Activated CD4-positive, alpha-beta memory T cell treated with anti-CD3 and anti-CD28 coated beads, Interleukin-2, amount 10 ng/mL, durations not matched to agents 7 days and 5 days (primary cell): ENCODE results near the gene PRKN. TPM values are rescaled to one million over a fixed set of nuclear protein-coding genes. Genes with fewer than 3 reads are reported as not detected.

Experiments used
- CTCF ChIA-PET: fragments of 350-600 bp; sonication (Branson Sonifier 250); formaldehyde crosslinking; loops from one replicate; lab custom pipeline; 2021; ENCODE audit warnings: antibody characterized with exemption, inconsistent platforms; lab: Charles Lee
- POLR2A ChIA-PET: fragments of 350-600 bp; sonication (Branson Sonifier 250); formaldehyde crosslinking; loops from one replicate; lab custom pipeline; 2021; ENCODE audit warnings: antibody characterized with exemption; lab: Charles Lee
- DNase-seq: peaks from one replicate; pipeline ENCODE4 v3.0.0-alpha.2; 2020
- H3K27ac Mint-ChIP-seq: one replicate; pipeline ENCODE4 v1.8.0; 2021; ENCODE audit warnings: mild to moderate bottlenecking, mixed read lengths
- H3K27me3 Mint-ChIP-seq: one replicate; pipeline ENCODE4 v1.8.0; 2021; ENCODE audit warnings: mixed read lengths
- H3K36me3 Mint-ChIP-seq: one replicate; pipeline ENCODE4 v1.8.0; 2021; ENCODE audit warnings: low read depth, mixed read lengths
- H3K4me1 Mint-ChIP-seq: one replicate; pipeline ENCODE4 v1.8.0; 2021; ENCODE audit warnings: mixed read lengths
- H3K4me3 Mint-ChIP-seq: one replicate; pipeline ENCODE4 v1.8.0; 2021; ENCODE audit warnings: mild to moderate bottlenecking, mixed read lengths
- H3K9me3 Mint-ChIP-seq: one replicate; pipeline ENCODE4 v1.8.0; 2021; ENCODE audit warnings: mixed read lengths
- total RNA-seq, 2 experiments: library from RNA; stranded (reverse); gene quantifications; one replicate each; pipeline ENCODE4 v1.2.3, GENCODE V29; 2021

PRKN gene
- total RNA-seq, 2 experiments from 2014 or later, result 0.13 to 0.43 TPM

DNA sequence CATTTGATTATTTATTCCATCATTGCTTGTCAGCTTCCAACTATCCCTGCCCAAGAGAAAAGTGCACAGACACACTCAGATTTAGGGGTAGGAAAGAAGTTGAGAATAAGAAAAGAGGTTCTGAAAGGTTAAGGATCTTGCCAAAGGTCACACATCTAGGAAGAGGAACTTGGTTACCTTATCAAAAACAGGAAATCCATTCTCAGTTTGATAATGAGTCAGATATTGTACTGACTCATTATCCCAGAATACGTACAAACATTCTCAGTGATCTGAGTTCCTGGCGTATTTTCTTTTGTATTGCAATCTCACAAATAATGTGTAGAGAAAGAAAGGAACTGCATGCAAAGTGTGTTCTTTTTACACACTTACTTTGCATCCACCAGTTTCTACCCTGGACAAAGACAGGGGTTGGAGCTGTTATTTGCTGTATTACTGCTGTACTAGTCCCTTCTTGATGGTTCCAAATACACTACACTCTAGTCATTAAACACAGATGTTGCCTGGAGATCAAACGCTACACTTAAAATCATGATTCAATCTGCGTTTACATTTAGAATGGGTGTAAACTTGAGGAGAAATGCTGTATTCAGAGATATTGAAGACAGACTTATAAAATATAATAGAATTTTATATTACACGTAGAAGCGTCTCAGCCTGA lies 545.7 kb downstream of the PRKN start:
- Mint-ChIP-seq H3K27ac (no peak overlapping the region), H3K4me1 (peaks cover 12% of the 10 kb centered on the region), H3K36me3 (no peaks in the 10 kb centered on the region), H3K27me3 (no peaks in the 10 kb centered on the region), H3K4me3 (no peak overlapping the region), H3K9me3 (peaks cover 4% of the 10 kb centered on the region)
- POLR2A ChIA-PET, result no interaction called here
- CTCF ChIA-PET, result no interaction called here
- no peak for DNase-seq

DNA sequence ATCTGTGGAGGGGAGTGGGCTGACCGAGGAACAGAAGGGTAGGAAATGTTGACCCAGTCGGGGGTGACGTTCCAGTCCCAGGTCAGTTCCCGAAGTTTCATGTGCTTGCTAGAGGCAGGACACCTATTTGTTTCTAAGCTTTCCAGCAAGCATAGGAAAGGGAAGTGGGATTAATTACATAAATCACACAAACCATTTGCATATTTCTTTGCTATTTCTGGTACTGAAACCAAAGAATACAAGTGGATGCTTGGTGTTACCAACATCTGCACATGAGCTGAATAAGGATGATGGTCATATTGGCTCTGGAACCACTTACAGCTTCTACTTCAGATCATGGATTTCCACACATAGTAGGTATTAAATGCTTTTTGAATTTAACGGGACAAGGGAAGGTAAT lies 546.5 kb downstream of the PRKN start:
- Mint-ChIP-seq H3K4me1 (peaks cover 12% of the 10 kb centered on the region), H3K36me3 (no peaks in the 10 kb centered on the region), H3K27ac (no peak overlapping the region), H3K4me3 (no peak overlapping the region), H3K9me3 (peaks cover 4% of the 10 kb centered on the region), H3K27me3 (no peaks in the 10 kb centered on the region)
- ChIA-PET CTCF (no interaction called here), POLR2A (no interaction called here)
- no peak for DNase-seq

DNA sequence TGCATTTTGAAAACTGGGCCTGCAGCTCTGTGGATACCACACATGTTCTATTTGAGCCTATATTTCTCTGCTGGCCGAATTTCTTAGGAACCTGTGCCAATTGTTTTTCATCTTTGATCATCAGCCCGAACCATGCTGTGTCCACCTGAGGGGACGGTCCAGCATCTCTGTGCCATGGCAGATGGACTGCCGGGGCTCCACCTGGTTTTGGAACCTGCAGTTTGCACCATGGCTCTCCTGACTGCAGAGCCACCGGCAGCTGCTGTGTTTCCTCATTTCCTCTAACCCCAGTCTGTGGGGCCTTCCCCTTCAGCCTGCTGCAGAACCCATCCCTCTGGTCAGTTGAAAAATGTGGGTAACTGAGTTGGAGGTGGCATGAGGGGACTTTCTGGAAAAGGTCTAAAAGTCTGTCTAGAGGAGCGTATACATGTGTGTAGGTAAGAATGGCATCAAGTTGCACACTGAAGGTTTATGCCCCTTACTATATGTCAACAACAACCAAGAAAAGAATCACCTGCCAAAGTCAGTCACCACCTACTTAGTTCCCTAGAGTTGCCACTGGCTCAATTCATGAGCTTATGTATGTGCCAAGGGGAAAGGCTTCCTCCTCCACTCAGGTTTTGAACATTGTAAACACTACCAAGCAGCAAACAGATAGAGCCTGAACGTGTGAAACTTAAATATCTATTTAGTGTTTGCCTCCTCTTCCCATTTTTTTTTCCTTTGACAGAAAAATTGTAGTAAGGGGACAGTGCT lies 548.2 kb downstream of the PRKN start:
- no peak overlapping the region for H3K4me3 Mint-ChIP-seq
- H3K36me3 Mint-ChIP-seq, result no peaks in the 10 kb centered on the region
- H3K9me3 Mint-ChIP-seq, result peaks cover 4% of the 10 kb centered on the region
- H3K27ac Mint-ChIP-seq, result no peak overlapping the region
- CTCF ChIA-PET, result no interaction called here
- DNase-seq, result no peak
- POLR2A ChIA-PET, result no interaction called here
- no peaks in the 10 kb centered on the region for H3K27me3 Mint-ChIP-seq
- H3K4me1 Mint-ChIP-seq, result peaks cover 12% of the 10 kb centered on the region

DNA sequence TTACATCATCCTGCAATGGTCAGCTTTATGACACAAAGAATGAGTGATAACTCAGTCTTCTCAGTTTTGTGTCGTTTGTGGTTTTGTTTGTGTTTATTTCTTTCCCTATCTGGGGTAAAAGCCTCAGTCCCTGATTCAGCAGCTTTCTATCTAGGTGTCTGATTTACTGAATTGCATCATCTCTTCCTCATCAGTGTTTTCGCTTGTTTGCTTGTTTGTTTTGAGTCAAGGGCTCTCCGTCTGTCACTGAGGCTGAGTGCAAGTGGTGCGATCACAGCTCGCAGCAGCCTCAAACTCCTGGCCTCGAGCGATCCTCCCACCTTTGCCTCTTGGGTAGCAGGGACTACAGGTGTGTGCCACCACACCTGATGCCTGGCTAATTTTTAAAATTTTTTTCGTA lies 548.9 kb downstream of the PRKN start:
- no peaks in the 10 kb centered on the region for H3K27me3 Mint-ChIP-seq
- POLR2A ChIA-PET, result no interaction called here
- DNase-seq, result no peak
- CTCF ChIA-PET, result no interaction called here
- H3K27ac Mint-ChIP-seq, result no peak overlapping the region
- peaks cover 12% of the 10 kb centered on the region for H3K4me1 Mint-ChIP-seq
- H3K9me3 Mint-ChIP-seq, result peaks cover 4% of the 10 kb centered on the region
- H3K36me3 Mint-ChIP-seq, result no peaks in the 10 kb centered on the region
- no peak overlapping the region for H3K4me3 Mint-ChIP-seq

DNA sequence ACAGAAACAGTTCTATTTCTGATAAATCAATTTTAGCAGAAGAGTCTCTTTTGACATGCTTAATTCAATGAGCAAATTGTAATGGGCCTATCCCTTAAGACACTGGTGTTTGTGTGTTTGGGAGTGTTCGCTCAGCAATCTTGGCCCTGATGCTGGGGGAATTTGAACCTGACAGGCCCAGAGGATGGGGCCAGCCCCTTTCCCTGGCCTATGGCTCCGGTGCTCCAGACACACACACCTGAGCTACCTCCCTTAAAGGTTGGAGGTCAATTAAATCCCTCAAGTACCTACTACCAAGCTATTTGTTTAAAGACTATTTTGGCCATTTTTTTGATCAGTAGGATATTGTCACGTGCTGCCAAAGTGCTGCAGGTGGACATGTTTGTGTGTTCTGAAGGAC lies 549.3 kb downstream of the PRKN start:
- ChIA-PET POLR2A (no interaction called here), CTCF (no interaction called here)
- Mint-ChIP-seq H3K36me3 (no peaks in the 10 kb centered on the region), H3K4me3 (no peak overlapping the region), H3K9me3 (peaks cover 4% of the 10 kb centered on the region), H3K27me3 (no peaks in the 10 kb centered on the region), H3K27ac (no peak overlapping the region), H3K4me1 (peaks cover 12% of the 10 kb centered on the region)
- DNase-seq, result no peak

DNA sequence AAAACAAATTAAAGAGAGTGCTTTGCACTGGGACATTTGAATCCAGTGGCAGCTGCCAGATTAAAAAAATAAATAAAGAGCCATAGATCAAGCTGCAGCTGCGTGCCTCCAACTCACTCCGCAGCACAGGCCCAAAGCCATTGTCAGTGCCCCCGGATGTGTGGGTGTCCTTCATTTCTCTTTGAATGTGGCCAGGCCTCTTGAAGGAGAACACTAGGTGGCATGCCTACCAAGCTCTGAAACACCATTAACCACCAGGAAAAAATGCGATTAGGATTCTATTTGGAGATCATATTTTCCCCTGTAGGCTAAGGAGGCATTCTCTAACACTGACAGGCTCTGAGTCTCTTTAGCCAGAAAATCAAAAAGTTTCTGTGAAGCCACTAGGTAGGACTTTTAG lies 549.8 kb downstream of the PRKN start:
- no peak overlapping the region for H3K27ac Mint-ChIP-seq
- no peaks in the 10 kb centered on the region for H3K36me3 Mint-ChIP-seq
- CTCF ChIA-PET, result no interaction called here
- DNase-seq, result no peak
- H3K4me3 Mint-ChIP-seq, result no peak overlapping the region
- POLR2A ChIA-PET, result no interaction called here
- no peaks in the 10 kb centered on the region for H3K27me3 Mint-ChIP-seq
- H3K4me1 Mint-ChIP-seq, result peaks cover 12% of the 10 kb centered on the region
- H3K9me3 Mint-ChIP-seq, result peaks cover 4% of the 10 kb centered on the region

DNA sequence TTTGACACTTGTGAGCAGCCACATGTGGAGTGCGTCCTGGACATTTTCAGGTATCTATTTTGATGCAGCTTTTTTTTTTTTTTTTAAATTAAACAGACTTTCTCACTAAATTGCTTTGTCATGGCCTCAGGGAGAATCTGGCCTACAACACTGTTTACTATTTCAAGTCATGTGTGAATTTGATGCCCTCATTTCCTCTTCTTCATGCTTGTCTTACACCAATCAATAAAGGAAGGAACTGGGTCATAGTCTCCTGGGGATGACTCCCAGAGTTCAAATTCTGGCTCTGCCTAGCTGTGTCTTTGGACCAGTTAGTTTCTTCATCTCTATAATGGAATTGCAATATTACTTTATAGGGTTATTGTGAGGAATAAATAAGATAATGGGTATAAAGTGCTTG lies 554.1 kb downstream of the PRKN start:
- Mint-ChIP-seq H3K27me3 (no peaks in the 10 kb centered on the region), H3K4me1 (no peaks in the 10 kb centered on the region), H3K27ac (no peak overlapping the region), H3K9me3 (no peaks in the 10 kb centered on the region), H3K4me3 (no peak overlapping the region), H3K36me3 (no peaks in the 10 kb centered on the region)
- DNase-seq, result no peak
- ChIA-PET CTCF (no interaction called here), POLR2A (no interaction called here)

DNA sequence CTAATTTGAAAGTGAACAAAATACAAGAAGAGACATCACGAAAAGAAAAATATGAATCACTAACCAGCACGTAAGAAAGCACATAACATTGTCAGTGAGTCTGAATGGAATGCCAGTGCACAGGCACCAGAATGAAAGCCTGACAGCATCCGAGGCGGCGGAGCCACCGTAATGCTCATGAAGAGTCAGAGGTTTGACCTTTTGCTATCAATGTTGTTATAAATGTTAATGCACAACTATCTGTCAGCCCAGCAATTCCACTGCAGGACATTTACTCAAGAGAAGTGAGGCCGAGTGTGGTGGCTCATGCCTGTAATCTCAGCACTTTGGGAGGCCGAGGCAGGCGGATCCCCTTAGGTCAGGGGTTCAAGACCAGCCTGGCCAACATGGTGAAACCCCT lies 562.1 kb downstream of the PRKN start:
- Mint-ChIP-seq H3K4me1 (no peaks in the 10 kb centered on the region), H3K27ac (no peak overlapping the region), H3K4me3 (no peak overlapping the region), H3K9me3 (no peaks in the 10 kb centered on the region), H3K27me3 (no peaks in the 10 kb centered on the region), H3K36me3 (no peaks in the 10 kb centered on the region)
- ChIA-PET CTCF (no interaction called here), POLR2A (no interaction called here)
- no peak for DNase-seq

DNA sequence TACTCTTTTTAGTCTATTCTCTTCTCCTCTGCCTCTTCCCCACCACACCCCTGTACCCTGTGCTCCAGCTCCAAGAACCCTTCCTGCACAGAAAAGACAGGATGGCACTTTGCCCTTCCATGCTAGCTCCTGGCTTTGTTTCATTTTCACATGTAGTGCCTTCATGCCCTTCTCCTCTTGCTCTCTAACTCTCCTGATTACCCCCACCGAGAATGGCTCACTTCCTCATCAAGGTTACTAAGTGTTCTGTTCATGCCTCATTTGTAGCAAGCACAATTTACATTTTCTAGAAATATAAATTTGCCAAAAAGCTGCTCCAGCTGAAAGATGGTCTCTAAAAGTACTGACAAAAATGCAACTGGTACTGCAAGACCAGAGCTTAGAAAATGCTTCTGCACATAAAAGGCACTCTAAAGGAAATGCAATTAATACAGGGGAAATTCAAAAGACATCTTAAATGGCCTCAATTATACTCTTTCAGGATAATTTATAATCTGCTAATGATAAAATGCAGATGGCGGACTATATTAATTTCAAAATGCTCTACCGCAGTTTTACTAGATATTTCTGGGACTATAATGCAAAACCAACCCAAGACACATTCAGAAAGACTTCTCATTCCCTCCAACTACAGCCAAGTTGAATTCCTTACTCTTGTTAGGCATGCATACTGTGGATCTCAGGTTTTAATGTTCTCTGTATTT lies 570.2 kb downstream of the PRKN start:
- POLR2A ChIA-PET, result no interaction called here
- CTCF ChIA-PET, result no interaction called here
- Mint-ChIP-seq H3K9me3 (no peaks in the 10 kb centered on the region), H3K4me3 (no peak overlapping the region), H3K4me1 (no peaks in the 10 kb centered on the region), H3K27me3 (no peaks in the 10 kb centered on the region), H3K36me3 (no peaks in the 10 kb centered on the region), H3K27ac (no peak overlapping the region)
- no peak for DNase-seq

DNA sequence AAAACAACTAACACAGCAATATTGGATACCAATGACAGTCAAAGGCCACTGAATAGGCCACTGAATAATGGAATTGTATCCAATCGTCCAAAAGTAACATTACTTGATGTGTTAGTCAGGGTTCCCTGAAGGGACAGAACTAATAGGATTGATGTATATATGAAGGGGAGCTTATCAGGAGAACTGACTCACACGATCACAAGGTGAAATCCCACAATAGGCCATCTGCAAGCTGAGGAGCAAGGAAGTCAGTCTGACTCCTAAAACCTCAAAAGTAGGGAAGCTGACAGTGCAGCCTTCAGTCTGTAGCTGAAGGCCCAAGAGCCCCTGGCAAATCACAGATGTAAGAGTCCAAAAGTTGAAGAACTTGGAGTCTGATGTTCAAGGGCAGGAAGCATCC lies 571.4 kb downstream of the PRKN start:
- CTCF ChIA-PET, result no interaction called here
- DNase-seq, result no peak
- no peaks in the 10 kb centered on the region for H3K27me3 Mint-ChIP-seq
- POLR2A ChIA-PET, result no interaction called here
- no peak overlapping the region for H3K4me3 Mint-ChIP-seq
- H3K4me1 Mint-ChIP-seq, result no peaks in the 10 kb centered on the region
- H3K9me3 Mint-ChIP-seq, result no peaks in the 10 kb centered on the region
- H3K36me3 Mint-ChIP-seq, result no peaks in the 10 kb centered on the region
- no peak overlapping the region for H3K27ac Mint-ChIP-seq

DNA sequence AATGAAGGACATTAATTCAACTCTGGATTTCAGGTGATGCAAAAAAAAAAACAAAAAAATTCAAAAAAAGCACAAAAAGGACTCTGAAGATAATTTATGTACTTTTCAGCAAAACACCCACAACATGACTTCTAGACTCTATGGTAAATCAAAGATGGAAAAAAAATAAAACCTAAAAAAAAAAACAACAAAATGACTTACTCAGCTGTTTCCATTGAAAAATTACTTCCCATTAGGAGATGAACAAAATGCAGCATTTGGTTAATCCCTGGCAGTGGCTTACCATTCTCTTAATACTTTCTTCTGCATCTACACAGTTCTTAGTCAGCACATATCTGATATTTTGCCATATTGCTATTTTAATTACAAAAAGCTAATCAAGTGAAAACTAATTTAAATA lies 572.6 kb downstream of the PRKN start:
- H3K27me3 Mint-ChIP-seq, result no peaks in the 10 kb centered on the region
- ChIA-PET CTCF (no interaction called here), POLR2A (no interaction called here)
- DNase-seq, result no peak
- H3K27ac Mint-ChIP-seq, result no peak overlapping the region
- H3K36me3 Mint-ChIP-seq, result no peaks in the 10 kb centered on the region
- no peaks in the 10 kb centered on the region for H3K4me1 Mint-ChIP-seq
- no peak overlapping the region for H3K4me3 Mint-ChIP-seq
- peaks cover 3% of the 10 kb centered on the region for H3K9me3 Mint-ChIP-seq

DNA sequence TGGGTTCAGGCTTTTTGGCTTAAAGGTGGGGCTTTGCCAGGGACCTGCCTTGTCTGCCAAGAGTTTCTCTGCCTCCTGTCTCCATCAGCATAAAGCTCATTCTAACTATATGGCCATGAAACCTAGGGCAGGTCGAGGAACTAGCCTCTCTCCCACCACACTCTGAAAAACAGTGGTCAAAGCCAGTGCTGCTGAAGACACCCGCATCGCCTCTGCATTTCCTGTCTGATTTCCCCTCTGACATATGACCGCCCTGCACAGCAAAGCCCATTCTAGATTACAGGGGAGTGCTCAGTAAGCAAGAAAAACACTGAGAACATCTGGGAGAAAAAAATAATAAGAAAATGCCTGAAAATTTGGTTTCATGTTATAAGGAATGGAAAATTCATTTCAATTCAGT lies 573.6 kb downstream of the PRKN start:
- H3K4me1 Mint-ChIP-seq, result no peaks in the 10 kb centered on the region
- POLR2A ChIA-PET, result no interaction called here
- DNase-seq, result no peak

DNA sequence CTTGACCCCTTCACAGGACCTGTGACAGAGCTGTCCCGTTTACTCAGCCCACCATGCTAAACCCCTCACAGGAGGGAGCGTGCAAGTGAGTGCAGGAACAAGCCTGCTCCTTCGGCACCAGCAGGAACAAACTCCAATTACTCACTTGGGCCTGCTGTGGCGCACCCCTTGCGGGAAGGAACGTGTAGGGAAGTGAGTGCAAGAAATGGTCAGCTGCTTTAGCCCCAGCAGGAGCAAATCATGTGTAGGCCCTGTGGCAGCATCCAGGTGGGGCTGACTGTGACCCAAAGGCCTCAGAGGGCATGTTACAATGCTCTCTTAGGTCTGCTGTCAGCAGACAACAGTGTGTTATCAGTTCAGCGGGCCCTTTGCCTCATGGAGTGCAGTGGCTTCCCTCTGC lies 574.4 kb downstream of the PRKN start:
- ChIA-PET POLR2A (no interaction called here), CTCF (no interaction called here)
- Mint-ChIP-seq H3K9me3 (peaks cover 3% of the 10 kb centered on the region), H3K4me1 (no peaks in the 10 kb centered on the region), H3K4me3 (no peak overlapping the region), H3K27me3 (no peaks in the 10 kb centered on the region), H3K27ac (no peak overlapping the region), H3K36me3 (no peaks in the 10 kb centered on the region)
- no peak for DNase-seq

More for the DNA sequence above, 573.6 kb downstream of the PRKN start:
- no peaks in the 10 kb centered on the region for H3K27me3 Mint-ChIP-seq
- H3K36me3 Mint-ChIP-seq, result no peaks in the 10 kb centered on the region
- no peak overlapping the region for H3K27ac Mint-ChIP-seq
- CTCF ChIA-PET, result no interaction called here
- no peak overlapping the region for H3K4me3 Mint-ChIP-seq
- peaks cover 3% of the 10 kb centered on the region for H3K9me3 Mint-ChIP-seq
